GM19397 (cell line): ENCODE data around the gene GPATCH2L.

Experiments
- ATAC-seq: cut with Tn5 transposase; IDR thresholded peaks from one replicate; pipeline ENCODE4 v1.9.1; 2021; ENCODE audit warnings: mild to moderate bottlenecking, moderate library complexity; ENCODE audit not compliant: unreplicated experiment

The GPATCH2L gene

DNA sequence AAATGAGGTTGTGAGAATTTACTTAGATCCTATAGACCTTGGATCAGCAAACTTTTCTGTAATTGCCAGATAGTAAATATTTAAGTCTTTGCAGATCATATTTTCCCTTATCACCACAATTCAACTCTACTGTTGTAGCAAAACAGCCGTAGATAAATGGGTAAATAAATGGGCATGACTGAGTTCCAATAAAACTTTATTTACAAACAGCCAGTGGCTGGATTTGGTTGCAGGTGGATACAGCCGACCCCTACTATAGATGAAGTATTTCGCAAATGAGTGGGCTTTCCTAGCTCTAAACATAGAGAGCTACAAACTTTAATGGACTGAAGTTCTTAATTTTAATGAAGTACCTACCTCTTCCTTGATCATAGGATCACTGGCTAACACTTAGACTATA lies 100.7 kb downstream of the GPATCH2L start:
- ATAC-seq = no peak

GRCh38 chr14:76253111-76253510 lies 101.4 kb downstream of the GPATCH2L start:
- no peak for ATAC-seq

DNA sequence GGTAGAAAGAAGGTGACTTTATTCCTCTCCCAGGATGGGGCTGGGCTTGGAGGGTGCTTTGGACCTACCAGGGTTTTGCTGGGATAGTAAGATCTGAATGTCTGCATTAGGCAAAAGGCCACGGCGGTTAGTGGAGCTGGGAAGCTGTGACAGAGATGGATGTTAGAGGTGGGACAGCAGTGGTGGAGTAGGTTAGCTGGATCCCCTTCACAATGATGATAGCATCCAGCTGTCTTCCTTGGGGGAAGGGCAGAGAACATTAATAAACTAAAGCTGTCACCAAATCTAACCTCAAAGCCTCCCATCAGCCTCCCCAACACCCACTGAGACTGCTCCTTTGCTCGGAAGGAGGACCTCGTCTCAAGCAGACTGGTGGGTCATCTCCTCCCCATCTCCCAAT lies 104.8 kb downstream of the GPATCH2L start:
- ATAC-seq = no peak

GRCh38 chr14:76257111-76257803 lies 105.5 kb downstream of the GPATCH2L start:
- no peak for ATAC-seq

DNA sequence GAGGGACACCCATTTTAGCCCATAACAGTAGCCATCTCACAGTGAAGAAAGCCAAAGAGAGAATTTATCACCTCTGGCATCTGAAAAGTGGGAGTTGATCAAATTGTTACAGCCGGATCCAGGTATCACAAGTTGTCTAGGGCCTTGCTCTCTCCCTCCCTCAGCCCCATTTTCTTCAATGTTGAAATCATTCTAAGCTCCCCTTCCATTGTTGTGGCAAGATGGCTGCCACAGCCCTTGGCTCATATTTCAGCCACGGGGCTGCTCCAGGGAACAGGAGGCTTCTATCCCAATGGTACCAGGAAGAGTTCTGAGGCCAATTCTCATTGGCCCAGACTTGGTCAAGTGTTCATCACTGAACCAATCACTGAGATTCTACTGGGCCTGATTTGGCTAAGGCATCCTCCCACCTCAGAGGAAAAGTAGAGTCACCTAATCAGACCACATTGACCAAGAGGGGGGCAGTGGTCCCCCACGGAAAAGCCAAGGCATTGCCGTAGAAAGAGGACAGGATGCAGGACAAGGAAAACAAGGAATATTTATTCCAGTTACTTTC lies 106.2 kb downstream of the GPATCH2L start:
- ATAC-seq = no peak

- no peak for ATAC-seq
These were observed 107.5 kb downstream of the GPATCH2L start for GRCh38 chr14:76259029-76259735.

DNA sequence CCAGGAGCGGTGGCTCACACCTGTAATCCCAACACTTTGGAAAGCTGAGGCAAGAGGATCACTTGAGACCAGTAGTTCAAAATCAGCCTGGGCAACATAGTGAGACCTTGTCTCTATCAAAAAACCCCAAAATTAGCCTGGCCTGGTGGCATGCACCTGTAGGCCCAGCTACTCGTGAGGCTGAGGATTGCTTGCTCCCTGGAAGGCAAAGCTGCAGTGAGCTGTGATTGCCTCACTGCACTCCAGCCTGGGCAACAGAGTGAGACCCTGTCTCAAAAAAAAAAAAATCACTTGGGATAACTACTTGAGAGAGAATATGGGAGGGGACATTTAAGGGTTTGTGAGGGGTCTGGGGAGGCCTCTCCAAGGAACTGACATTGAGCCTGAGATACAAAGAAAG lies 109.0 kb downstream of the GPATCH2L start:
- no peak for ATAC-seq

- no peak for ATAC-seq
These were observed 109.7 kb downstream of the GPATCH2L start for GRCh38 chr14:76261371-76261811.

DNA sequence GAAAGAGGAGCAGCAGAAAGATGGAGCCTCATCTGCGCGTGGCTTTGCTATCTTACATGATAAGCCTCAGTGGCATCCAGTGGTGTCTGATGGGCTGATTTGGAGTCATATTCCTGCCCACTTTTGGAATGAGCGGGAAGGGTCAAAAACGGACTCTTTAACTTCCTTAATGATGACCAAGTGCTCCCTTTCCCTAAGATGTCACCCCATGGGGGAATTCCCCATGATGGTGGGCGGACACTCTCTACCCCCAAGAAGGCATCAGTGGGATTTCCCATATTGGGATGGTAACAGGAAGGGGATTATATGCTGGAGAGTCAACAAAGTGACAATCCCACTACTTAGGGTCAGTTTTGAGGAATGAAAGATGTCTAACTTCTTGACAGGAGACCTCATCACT lies 110.9 kb downstream of the GPATCH2L start:
- ATAC-seq = no peak
